ENCODE measurements around the gene LEKR1. TPM values are rescaled to one million over a fixed set of nuclear protein-coding genes. Genes with fewer than 3 reads are reported as not detected.

LEKR1 gene
- total and polyA plus RNA-seq, 9 of the 15 experiments (the other 6 are each of a cell fraction or from before 2014, with no cell fraction given) = 0.76 to 1.8 (median 1.2) TPM

DNA sequence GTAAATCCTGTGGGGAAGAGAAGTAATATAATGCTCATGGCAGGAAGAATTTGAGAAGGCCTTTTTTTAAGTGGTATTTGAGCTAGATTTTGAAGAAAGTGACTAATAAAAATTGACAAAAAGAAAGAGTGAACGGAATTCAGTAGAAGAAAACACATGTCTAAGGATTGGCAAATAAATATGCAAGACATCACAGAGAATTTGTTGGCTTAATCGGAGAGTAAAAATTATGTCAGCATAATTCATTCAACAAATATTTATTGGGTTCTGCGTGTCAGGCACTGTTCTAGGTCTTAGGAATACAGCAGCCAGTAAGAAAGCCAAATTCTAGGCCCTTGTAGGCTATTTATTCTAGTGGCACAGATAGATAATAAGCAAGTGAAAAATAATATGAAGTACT is 33.6 kb upstream of the LEKR1 start:
- peaks cover 0 to 33% of the 10 kb centered on the region in 2 experiments for H3K4me1 ChIP-seq (replicated peaks in 1 of 2; ENCODE audit: control insufficient read depth in 2 of 2, insufficient read depth in 2 of 2, low read length in 2 of 2)
- no TSS peak for BruUV-seq (replicated peaks)
- FAIRE-seq (no peak), DNase-seq (ENCODE audit: extremely low read depth in 1 of 4, low spot score in 3 of 4) (no peak), ATAC-seq (no peak)
- in situ Hi-C loops (cut with MboI) = no loop called here
- no peaks in the 10 kb centered on the region for H3K9me1 ChIP-seq (ENCODE audit: control insufficient read depth, insufficient read depth, low read length)
- no peaks in the 10 kb centered on the region for H3K9me3 ChIP-seq (replicated peaks; ENCODE audit: control insufficient read depth, insufficient read depth, low read depth, low read length)
- ChIA-PET POLR2A (interaction anchor here (0.8 to 1.2 kb wide), 2 partner anchors 11 to 16 kb away, joined by 3 read pairs; no protein-coding TSS in a partner anchor), CTCF (ENCODE audit: low intra/inter-chr PET ratio) (no interaction called here)
- H3K36me3 ChIP-seq (ENCODE audit: control insufficient read depth, insufficient read depth, low read length) = no peaks in the 10 kb centered on the region
- H3K4me3 ChIP-seq = no peak overlapping the region
- TF ChIP-seq, protein P1, sequence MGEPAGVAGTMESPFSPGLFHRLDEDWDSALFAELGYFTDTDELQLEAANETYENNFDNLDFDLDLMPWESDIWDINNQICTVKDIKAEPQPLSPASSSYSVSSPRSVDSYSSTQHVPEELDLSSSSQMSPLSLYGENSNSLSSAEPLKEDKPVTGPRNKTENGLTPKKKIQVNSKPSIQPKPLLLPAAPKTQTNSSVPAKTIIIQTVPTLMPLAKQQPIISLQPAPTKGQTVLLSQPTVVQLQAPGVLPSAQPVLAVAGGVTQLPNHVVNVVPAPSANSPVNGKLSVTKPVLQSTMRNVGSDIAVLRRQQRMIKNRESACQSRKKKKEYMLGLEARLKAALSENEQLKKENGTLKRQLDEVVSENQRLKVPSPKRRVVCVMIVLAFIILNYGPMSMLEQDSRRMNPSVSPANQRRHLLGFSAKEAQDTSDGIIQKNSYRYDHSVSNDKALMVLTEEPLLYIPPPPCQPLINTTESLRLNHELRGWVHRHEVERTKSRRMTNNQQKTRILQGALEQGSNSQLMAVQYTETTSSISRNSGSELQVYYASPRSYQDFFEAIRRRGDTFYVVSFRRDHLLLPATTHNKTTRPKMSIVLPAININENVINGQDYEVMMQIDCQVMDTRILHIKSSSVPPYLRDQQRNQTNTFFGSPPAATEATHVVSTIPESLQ (CRISPR knock-in tag; IDR thresholded peaks at IDR 0.05) = no peak
- TF ChIP-seq, protein P2, sequence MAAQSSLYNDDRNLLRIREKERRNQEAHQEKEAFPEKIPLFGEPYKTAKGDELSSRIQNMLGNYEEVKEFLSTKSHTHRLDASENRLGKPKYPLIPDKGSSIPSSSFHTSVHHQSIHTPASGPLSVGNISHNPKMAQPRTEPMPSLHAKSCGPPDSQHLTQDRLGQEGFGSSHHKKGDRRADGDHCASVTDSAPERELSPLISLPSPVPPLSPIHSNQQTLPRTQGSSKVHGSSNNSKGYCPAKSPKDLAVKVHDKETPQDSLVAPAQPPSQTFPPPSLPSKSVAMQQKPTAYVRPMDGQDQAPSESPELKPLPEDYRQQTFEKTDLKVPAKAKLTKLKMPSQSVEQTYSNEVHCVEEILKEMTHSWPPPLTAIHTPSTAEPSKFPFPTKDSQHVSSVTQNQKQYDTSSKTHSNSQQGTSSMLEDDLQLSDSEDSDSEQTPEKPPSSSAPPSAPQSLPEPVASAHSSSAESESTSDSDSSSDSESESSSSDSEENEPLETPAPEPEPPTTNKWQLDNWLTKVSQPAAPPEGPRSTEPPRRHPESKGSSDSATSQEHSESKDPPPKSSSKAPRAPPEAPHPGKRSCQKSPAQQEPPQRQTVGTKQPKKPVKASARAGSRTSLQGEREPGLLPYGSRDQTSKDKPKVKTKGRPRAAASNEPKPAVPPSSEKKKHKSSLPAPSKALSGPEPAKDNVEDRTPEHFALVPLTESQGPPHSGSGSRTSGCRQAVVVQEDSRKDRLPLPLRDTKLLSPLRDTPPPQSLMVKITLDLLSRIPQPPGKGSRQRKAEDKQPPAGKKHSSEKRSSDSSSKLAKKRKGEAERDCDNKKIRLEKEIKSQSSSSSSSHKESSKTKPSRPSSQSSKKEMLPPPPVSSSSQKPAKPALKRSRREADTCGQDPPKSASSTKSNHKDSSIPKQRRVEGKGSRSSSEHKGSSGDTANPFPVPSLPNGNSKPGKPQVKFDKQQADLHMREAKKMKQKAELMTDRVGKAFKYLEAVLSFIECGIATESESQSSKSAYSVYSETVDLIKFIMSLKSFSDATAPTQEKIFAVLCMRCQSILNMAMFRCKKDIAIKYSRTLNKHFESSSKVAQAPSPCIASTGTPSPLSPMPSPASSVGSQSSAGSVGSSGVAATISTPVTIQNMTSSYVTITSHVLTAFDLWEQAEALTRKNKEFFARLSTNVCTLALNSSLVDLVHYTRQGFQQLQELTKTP (IDR thresholded peaks at IDR 0.05; ENCODE audit: low read depth in 1 of 2, partially characterized antibody in 2 of 2) = no peak
- no peak for TF ChIP-seq ZC3H11A (IDR thresholded peaks at IDR 0.05; ENCODE audit: low read depth, low read length)
- TF ChIP-seq ZNF3 (CRISPR knock-in tag; IDR thresholded peaks at IDR 0.05) = peak; percentile 76; the same call in 1 of the 2 replicates
- no peak for TF ChIP-seq ZNF57 (CRISPR knock-in tag; IDR thresholded peaks at IDR 0.05)
- TF ChIP-seq U2AF2 (optimal IDR thresholded peaks at IDR 0.05; ENCODE audit: low read depth, low read length) = no peak
- TF ChIP-seq GABPB1 (CRISPR knock-in tag; IDR thresholded peaks at IDR 0.05) = no peak
- no peak for TF ChIP-seq GTF2F1 (IDR thresholded peaks at IDR 0.05; ENCODE audit: low read depth, low read length)
- TF ChIP-seq TAF1 (IDR thresholded peaks at IDR 0.05; ENCODE audit: control insufficient read depth, extremely low read depth, insufficient read depth, low read length, severe bottlenecking) = no peak
- WGBS (ENCODE audit: insufficient coverage, low coverage, missing lambda C conversion rate) = 49% methylated on average over 3 of the region's 3 CpGs
- H3K9ac ChIP-seq (ENCODE audit: insufficient read depth in 1 of 2, low read depth in 2 of 2, low read length in 2 of 2) = no peak overlapping the region
- intact Hi-C loops (cut with micrococcal nuclease) = no loop called here
- H2AFZ ChIP-seq (ENCODE audit: low read depth, low read length) = peak overlapping the region; percentile 84
- no peak overlapping the region for H3K27ac ChIP-seq (ENCODE audit: extremely low read depth, low read depth, low read length)
- no peaks in the 10 kb centered on the region for H4K20me1 ChIP-seq (replicated peaks; ENCODE audit: control insufficient read depth, insufficient read depth, low read length)
- H3K27me3 ChIP-seq (ENCODE audit: control insufficient read depth in 2 of 2, insufficient read depth in 2 of 2, low read length in 2 of 2) = no peaks in the 10 kb centered on the region
- no peaks in the 10 kb centered on the region for H3K79me2 ChIP-seq (ENCODE audit: control insufficient read depth, insufficient read depth, low read length)
- H3K4me2 ChIP-seq (ENCODE audit: insufficient read depth, low read length) = no peak overlapping the region

Data from K562 (cell line).